Measurements from ENCODE around the gene FAM98C. TPM values are rescaled to one million over a fixed set of nuclear protein-coding genes. Genes with fewer than 3 reads are reported as not detected.
A peak's percentile ranks its signal among the peaks of the same experiment; 100 is the strongest.

The FAM98C gene
- total RNA-seq, 1 experiment from 2014 or later: 10.2 TPM

DNA sequence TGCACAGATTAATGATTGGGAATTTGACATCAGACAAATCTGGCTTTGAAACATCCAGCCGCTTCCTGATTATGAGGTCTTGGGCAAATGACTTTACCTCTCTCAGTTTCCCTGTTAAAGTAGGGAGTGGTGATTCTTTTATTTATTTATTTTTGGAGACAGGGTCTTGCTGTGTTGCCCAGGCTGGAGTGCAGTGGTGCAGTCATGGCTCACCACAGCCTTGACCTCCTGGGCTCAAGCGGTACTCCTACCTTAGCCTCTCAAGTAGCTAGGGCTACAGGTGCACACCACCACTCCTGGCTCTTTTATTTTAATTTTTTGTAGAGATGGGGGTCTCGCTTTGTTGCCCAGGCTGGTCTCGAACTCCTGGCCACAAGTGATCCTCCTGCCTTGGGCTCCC is 25.8 kb upstream of the FAM98C start:
- ATAC-seq (no peak), DNase-seq (ENCODE audit: low spot score) (no peak)
- ChIA-PET CTCF (interaction anchor here (4.8 kb wide), 1 partner anchor 9 kb away, joined by 94 read pairs; the partner anchor contains the start of genes GGN and SPRED3), POLR2A (no interaction called here)
- Mint-ChIP-seq H3K36me3 (peaks cover 27% of the 10 kb centered on the region), H3K27ac (no peak overlapping the region), H3K4me3 (peak overlapping the region; percentile 100; the same call in 1 of the 2 replicates), H3K9me3 (no peaks in the 10 kb centered on the region), H3K4me1 (peaks cover 14% of the 10 kb centered on the region), H3K27me3 (ENCODE audit: low read depth) (peaks cover 6% of the 10 kb centered on the region)
- TF ChIP-seq CBFB (CRISPR knock-in tag; IDR thresholded peaks at IDR 0.05; ENCODE audit: low read depth): no peak
- no peak for TF ChIP-seq ATF1 (CRISPR knock-in tag; IDR thresholded peaks at IDR 0.05)
- no peak for TF ChIP-seq TEAD1 (CRISPR knock-in tag; IDR thresholded peaks at IDR 0.05)
- TF ChIP-seq JUN (CRISPR knock-in tag; IDR thresholded peaks at IDR 0.05): no peak
- no peak for TF ChIP-seq ZNF219 (CRISPR knock-in tag; IDR thresholded peaks at IDR 0.05; ENCODE audit: borderline replicate concordance)
- TF ChIP-seq, protein P1, sequence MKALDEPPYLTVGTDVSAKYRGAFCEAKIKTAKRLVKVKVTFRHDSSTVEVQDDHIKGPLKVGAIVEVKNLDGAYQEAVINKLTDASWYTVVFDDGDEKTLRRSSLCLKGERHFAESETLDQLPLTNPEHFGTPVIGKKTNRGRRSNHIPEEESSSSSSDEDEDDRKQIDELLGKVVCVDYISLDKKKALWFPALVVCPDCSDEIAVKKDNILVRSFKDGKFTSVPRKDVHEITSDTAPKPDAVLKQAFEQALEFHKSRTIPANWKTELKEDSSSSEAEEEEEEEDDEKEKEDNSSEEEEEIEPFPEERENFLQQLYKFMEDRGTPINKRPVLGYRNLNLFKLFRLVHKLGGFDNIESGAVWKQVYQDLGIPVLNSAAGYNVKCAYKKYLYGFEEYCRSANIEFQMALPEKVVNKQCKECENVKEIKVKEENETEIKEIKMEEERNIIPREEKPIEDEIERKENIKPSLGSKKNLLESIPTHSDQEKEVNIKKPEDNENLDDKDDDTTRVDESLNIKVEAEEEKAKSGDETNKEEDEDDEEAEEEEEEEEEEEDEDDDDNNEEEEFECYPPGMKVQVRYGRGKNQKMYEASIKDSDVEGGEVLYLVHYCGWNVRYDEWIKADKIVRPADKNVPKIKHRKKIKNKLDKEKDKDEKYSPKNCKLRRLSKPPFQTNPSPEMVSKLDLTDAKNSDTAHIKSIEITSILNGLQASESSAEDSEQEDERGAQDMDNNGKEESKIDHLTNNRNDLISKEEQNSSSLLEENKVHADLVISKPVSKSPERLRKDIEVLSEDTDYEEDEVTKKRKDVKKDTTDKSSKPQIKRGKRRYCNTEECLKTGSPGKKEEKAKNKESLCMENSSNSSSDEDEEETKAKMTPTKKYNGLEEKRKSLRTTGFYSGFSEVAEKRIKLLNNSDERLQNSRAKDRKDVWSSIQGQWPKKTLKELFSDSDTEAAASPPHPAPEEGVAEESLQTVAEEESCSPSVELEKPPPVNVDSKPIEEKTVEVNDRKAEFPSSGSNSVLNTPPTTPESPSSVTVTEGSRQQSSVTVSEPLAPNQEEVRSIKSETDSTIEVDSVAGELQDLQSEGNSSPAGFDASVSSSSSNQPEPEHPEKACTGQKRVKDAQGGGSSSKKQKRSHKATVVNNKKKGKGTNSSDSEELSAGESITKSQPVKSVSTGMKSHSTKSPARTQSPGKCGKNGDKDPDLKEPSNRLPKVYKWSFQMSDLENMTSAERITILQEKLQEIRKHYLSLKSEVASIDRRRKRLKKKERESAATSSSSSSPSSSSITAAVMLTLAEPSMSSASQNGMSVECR (CRISPR knock-in tag; IDR thresholded peaks at IDR 0.05; ENCODE audit: borderline replicate concordance): no peak
- no peak for TF ChIP-seq ZNF671 (CRISPR knock-in tag; IDR thresholded peaks at IDR 0.05)
- no peak for TF ChIP-seq HMGA2 (CRISPR knock-in tag; IDR thresholded peaks at IDR 0.05)
- no peak for TF ChIP-seq OVOL2 (CRISPR knock-in tag; IDR thresholded peaks at IDR 0.05; ENCODE audit: borderline replicate concordance)
- TF ChIP-seq, protein P2, sequence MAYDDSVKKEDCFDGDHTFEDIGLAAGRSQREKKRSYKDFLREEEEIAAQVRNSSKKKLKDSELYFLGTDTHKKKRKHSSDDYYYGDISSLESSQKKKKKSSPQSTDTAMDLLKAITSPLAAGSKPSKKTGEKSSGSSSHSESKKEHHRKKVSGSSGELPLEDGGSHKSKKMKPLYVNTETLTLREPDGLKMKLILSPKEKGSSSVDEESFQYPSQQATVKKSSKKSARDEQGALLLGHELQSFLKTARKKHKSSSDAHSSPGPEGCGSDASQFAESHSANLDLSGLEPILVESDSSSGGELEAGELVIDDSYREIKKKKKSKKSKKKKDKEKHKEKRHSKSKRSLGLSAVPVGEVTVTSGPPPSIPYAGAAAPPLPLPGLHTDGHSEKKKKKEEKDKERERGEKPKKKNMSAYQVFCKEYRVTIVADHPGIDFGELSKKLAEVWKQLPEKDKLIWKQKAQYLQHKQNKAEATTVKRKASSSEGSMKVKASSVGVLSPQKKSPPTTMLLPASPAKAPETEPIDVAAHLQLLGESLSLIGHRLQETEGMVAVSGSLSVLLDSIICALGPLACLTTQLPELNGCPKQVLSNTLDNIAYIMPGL (CRISPR knock-in tag; IDR thresholded peaks at IDR 0.05): no peak
- TF ChIP-seq, protein P3, sequence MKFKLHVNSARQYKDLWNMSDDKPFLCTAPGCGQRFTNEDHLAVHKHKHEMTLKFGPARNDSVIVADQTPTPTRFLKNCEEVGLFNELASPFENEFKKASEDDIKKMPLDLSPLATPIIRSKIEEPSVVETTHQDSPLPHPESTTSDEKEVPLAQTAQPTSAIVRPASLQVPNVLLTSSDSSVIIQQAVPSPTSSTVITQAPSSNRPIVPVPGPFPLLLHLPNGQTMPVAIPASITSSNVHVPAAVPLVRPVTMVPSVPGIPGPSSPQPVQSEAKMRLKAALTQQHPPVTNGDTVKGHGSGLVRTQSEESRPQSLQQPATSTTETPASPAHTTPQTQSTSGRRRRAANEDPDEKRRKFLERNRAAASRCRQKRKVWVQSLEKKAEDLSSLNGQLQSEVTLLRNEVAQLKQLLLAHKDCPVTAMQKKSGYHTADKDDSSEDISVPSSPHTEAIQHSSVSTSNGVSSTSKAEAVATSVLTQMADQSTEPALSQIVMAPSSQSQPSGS (CRISPR knock-in tag; IDR thresholded peaks at IDR 0.05; ENCODE audit: borderline replicate concordance, low read depth): no peak
- TF ChIP-seq ZNF138 (CRISPR knock-in tag; conservative IDR thresholded peaks at IDR 0.05): no peak
- TF ChIP-seq, protein P4, sequence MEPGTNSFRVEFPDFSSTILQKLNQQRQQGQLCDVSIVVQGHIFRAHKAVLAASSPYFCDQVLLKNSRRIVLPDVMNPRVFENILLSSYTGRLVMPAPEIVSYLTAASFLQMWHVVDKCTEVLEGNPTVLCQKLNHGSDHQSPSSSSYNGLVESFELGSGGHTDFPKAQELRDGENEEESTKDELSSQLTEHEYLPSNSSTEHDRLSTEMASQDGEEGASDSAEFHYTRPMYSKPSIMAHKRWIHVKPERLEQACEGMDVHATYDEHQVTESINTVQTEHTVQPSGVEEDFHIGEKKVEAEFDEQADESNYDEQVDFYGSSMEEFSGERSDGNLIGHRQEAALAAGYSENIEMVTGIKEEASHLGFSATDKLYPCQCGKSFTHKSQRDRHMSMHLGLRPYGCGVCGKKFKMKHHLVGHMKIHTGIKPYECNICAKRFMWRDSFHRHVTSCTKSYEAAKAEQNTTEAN (CRISPR knock-in tag; IDR thresholded peaks at IDR 0.05): no peak
- TF ChIP-seq, protein P5, sequence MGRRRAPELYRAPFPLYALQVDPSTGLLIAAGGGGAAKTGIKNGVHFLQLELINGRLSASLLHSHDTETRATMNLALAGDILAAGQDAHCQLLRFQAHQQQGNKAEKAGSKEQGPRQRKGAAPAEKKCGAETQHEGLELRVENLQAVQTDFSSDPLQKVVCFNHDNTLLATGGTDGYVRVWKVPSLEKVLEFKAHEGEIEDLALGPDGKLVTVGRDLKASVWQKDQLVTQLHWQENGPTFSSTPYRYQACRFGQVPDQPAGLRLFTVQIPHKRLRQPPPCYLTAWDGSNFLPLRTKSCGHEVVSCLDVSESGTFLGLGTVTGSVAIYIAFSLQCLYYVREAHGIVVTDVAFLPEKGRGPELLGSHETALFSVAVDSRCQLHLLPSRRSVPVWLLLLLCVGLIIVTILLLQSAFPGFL (CRISPR knock-in tag; IDR thresholded peaks at IDR 0.05; ENCODE audit: borderline replicate concordance): no peak
- TF ChIP-seq JAZF1 (CRISPR knock-in tag; IDR thresholded peaks at IDR 0.05): no peak
- TF ChIP-seq, protein P6, sequence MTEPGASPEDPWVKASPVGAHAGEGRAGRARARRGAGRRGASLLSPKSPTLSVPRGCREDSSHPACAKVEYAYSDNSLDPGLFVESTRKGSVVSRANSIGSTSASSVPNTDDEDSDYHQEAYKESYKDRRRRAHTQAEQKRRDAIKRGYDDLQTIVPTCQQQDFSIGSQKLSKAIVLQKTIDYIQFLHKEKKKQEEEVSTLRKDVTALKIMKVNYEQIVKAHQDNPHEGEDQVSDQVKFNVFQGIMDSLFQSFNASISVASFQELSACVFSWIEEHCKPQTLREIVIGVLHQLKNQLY (CRISPR knock-in tag; IDR thresholded peaks at IDR 0.05): no peak

Data from WTC11 (cell line).